Measurements from ENCODE around the gene KLF6.

The KLF6 gene

DNA sequence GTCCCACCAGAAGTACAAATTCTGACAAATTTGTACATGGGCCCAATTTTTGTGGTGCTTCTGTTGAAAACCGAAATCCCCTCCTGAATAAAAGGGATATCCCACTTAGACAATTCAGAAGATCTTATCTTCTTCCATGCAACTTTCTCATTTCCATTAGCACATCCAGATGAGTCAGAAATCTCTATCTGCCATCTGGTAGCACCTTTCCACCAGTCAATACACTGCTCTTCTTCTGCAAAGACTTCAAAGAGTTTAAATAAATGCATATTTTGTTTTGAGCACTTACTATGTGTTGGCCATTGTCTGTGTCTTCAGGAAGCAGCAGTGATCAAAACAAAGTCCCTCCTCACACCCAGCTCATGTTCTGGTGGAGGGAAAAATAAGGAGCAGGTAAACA, 12.7 kb upstream of the KLF6 start:
- Histone ChIP-seq H3K27ac (ENCODE audit: low read depth, low read length, poor library complexity, severe bottlenecking) (no peak overlapping the region), H3K9me2 (ENCODE audit: low read depth, low read length) (no peaks in the 10 kb centered on the region), H4K20me1 (ENCODE audit: insufficient read depth, low read length) (no peaks in the 10 kb centered on the region), H3K4me2 (ENCODE audit: low read length) (no peak overlapping the region), H3K36me3 (ENCODE audit: insufficient read depth, low read length) (no peaks in the 10 kb centered on the region; the same call in 1 of the 2 replicates), H3K4me1 (ENCODE audit: insufficient read depth, low read length, severe bottlenecking) (no peaks in the 10 kb centered on the region), H3K79me2 (ENCODE audit: insufficient read depth, low read length) (no peaks in the 10 kb centered on the region), H3K9me3 (ENCODE audit: low read length) (no peaks in the 10 kb centered on the region), H3F3A (ENCODE audit: insufficient read depth, low read length) (no peaks in the 10 kb centered on the region), H3K27me3 (ENCODE audit: insufficient read depth, low read length) (no peaks in the 10 kb centered on the region; the same call in 1 of the 2 replicates), H3K4me3 (ENCODE audit: low read depth, low read length, poor library complexity, severe bottlenecking) (no peak overlapping the region), H2AFZ (ENCODE audit: low read length) (no peak overlapping the region), H3K9ac (ENCODE audit: low read length) (no peak overlapping the region)
- TF ChIP-seq, protein P1, sequence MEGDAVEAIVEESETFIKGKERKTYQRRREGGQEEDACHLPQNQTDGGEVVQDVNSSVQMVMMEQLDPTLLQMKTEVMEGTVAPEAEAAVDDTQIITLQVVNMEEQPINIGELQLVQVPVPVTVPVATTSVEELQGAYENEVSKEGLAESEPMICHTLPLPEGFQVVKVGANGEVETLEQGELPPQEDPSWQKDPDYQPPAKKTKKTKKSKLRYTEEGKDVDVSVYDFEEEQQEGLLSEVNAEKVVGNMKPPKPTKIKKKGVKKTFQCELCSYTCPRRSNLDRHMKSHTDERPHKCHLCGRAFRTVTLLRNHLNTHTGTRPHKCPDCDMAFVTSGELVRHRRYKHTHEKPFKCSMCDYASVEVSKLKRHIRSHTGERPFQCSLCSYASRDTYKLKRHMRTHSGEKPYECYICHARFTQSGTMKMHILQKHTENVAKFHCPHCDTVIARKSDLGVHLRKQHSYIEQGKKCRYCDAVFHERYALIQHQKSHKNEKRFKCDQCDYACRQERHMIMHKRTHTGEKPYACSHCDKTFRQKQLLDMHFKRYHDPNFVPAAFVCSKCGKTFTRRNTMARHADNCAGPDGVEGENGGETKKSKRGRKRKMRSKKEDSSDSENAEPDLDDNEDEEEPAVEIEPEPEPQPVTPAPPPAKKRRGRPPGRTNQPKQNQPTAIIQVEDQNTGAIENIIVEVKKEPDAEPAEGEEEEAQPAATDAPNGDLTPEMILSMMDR (IDR thresholded peaks at IDR 0.05; ENCODE audit: low read length): no peak
- no peak for TF ChIP-seq EZH2 (IDR thresholded peaks at IDR 0.05; ENCODE audit: borderline replicate concordance, low read length)

GRCh38 chr10:3793553-3793952, 8.5 kb upstream of the KLF6 start:
- Histone ChIP-seq H3F3A (ENCODE audit: insufficient read depth, low read length) (no peaks in the 10 kb centered on the region), H3K27ac (ENCODE audit: low read depth, low read length, poor library complexity, severe bottlenecking) (no peak overlapping the region), H3K9me2 (ENCODE audit: low read depth, low read length) (no peaks in the 10 kb centered on the region), H4K20me1 (ENCODE audit: insufficient read depth, low read length) (no peaks in the 10 kb centered on the region), H3K9me3 (ENCODE audit: low read length) (no peaks in the 10 kb centered on the region), H3K4me1 (ENCODE audit: insufficient read depth, low read length, severe bottlenecking) (peaks cover 7% of the 10 kb centered on the region), H3K27me3 (ENCODE audit: insufficient read depth, low read length) (peaks cover 6% of the 10 kb centered on the region; the same call in 1 of the 2 replicates), H2AFZ (ENCODE audit: low read length) (no peak overlapping the region), H3K4me2 (ENCODE audit: low read length) (no peak overlapping the region), H3K4me3 (ENCODE audit: low read depth, low read length, poor library complexity, severe bottlenecking) (no peak overlapping the region), H3K79me2 (ENCODE audit: insufficient read depth, low read length) (no peaks in the 10 kb centered on the region), H3K36me3 (ENCODE audit: insufficient read depth, low read length) (no peaks in the 10 kb centered on the region; the same call in 1 of the 2 replicates), H3K9ac (ENCODE audit: low read length) (no peak overlapping the region)
- TF ChIP-seq, protein P1 (IDR thresholded peaks at IDR 0.05; ENCODE audit: low read length): no peak
- no peak for TF ChIP-seq EZH2 (IDR thresholded peaks at IDR 0.05; ENCODE audit: borderline replicate concordance, low read length)

- H3K9me2 ChIP-seq (ENCODE audit: low read depth, low read length): no peaks in the 10 kb centered on the region
- no peak overlapping the region for H3K4me2 ChIP-seq (ENCODE audit: low read length)
- no peak overlapping the region for H2AFZ ChIP-seq (ENCODE audit: low read length)
- no peak overlapping the region for H3K9ac ChIP-seq (ENCODE audit: low read length)
- H3K9me3 ChIP-seq (ENCODE audit: low read length): no peaks in the 10 kb centered on the region
- peaks cover 7% of the 10 kb centered on the region for H3K4me1 ChIP-seq (ENCODE audit: insufficient read depth, low read length, severe bottlenecking)
- H4K20me1 ChIP-seq (ENCODE audit: insufficient read depth, low read length): no peaks in the 10 kb centered on the region
- H3F3A ChIP-seq (ENCODE audit: insufficient read depth, low read length): no peaks in the 10 kb centered on the region
- peaks cover 6% of the 10 kb centered on the region; the same call in 1 of the 2 replicates for H3K27me3 ChIP-seq (ENCODE audit: insufficient read depth, low read length)
- no peak for TF ChIP-seq EZH2 (IDR thresholded peaks at IDR 0.05; ENCODE audit: borderline replicate concordance, low read length)
- TF ChIP-seq, protein P1 (IDR thresholded peaks at IDR 0.05; ENCODE audit: low read length): no peak
- no peaks in the 10 kb centered on the region; the same call in 1 of the 2 replicates for H3K36me3 ChIP-seq (ENCODE audit: insufficient read depth, low read length)
- no peak overlapping the region for H3K4me3 ChIP-seq (ENCODE audit: low read depth, low read length, poor library complexity, severe bottlenecking)
- H3K27ac ChIP-seq (ENCODE audit: low read depth, low read length, poor library complexity, severe bottlenecking): no peak overlapping the region
- H3K79me2 ChIP-seq (ENCODE audit: insufficient read depth, low read length): no peaks in the 10 kb centered on the region
These were observed 7.8 kb upstream of the KLF6 start for GRCh38 chr10:3792710-3793219.

Data from OCI-LY1 (cell line).